ENCODE data around the gene ARID2.

ARID2 gene

DNA sequence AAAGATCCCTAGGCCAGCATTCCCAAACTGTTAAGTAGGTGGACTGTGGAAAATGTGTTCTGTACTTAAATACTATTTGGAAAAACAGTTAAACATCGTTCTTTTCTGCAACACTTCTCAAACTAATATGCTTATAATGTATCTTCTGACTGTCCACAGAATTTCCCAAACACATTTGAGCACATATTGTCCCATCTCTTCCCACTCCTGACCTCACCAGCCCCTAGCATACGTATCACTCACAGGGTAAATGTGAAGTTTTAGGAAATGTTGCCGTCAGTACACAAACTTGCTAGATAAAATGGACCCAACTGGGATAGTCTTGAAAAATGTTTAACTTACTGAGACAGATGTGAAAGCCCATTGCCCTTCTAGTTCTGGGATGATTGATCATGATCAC is 27.7 kb downstream of the ARID2 start:
- in situ Hi-C loops (cut with MboI; ENCODE audit: low pct_unique_long_range_greater_than_20kb, low sequenced_read_pairs, unreplicated experiment), result no loop called here

DNA sequence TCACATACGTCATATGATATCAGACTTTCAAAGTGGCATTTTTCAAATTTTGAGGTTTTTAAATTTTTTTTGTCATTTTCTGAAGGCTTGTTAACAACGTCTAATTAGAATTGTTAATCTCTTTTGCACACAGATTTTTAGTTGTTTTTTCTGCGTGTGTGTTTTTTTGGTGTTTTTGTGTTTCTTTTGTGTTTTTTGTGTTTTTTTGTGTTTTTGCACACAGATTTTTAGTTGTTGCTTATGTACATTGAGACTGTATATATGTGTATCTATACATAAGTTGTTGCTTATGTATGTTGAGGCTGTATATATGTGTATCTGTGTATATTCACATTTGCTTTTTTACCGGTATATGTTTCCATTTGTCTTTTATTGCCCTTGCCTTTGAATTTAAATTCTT is 30.8 kb downstream of the ARID2 start:
- no peak for DNase-seq (ENCODE audit: low spot score)
- TF ChIP-seq CTCF (IDR thresholded peaks at IDR 0.05; ENCODE audit: extremely low read depth, insufficient read depth, missing control alignments), result no peak
- in situ Hi-C loops (cut with MboI; ENCODE audit: low pct_unique_long_range_greater_than_20kb, low sequenced_read_pairs, unreplicated experiment), result no loop called here

More for the DNA sequence above, 27.7 kb downstream of the ARID2 start:
- no peak for DNase-seq (ENCODE audit: low spot score)
- TF ChIP-seq CTCF (IDR thresholded peaks at IDR 0.05; ENCODE audit: extremely low read depth, insufficient read depth, missing control alignments), result no peak

DNA sequence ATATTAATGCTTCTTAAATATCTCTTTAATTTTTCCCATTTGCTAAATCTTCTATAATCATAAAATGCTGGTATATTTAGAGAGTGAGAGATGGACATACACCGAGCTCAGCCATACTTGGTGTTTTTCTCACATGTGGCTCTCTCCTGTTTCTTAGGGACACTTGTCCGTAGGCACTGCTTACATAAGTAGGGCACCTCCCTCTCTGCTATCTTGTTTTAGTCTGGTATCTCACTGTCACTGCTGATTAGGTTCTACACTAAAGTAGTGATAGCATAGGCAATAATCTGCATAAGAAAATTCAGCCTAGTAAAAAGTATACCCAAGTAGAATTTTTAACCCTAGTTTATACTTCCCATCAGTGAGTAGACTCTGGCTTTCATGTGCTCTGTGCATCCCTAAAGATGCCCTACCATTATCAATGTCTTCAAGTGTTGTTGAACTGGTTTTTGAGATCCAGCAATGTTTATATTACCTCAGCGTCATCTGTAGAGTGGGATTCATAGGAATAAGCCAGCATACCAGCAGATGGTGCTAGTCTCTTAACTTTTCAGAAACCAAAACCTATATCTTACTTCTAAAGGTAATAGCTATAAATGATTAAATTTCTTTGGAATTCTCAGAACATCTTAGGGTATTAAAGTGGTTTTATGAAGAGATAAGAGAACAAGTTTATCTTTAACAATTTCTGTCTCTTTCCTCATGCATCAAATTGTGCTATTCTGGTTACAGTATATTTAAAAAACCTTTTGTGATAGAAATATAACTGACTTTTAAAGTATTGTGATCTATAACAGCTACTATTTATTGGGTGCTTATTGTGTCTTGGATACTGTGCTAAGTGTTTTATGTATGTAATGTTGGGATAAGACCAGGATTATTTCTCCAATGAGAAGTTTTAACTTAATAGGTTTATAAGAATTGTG is 32.9 kb downstream of the ARID2 start:
- TF ChIP-seq CTCF (IDR thresholded peaks at IDR 0.05; ENCODE audit: extremely low read depth, insufficient read depth, missing control alignments), result peak; percentile 52
- DNase-seq (ENCODE audit: low spot score), result no peak
- in situ Hi-C loops (cut with MboI; ENCODE audit: low pct_unique_long_range_greater_than_20kb, low sequenced_read_pairs, unreplicated experiment), result no loop called here

- no peak for TF ChIP-seq CTCF (IDR thresholded peaks at IDR 0.05; ENCODE audit: extremely low read depth, insufficient read depth, missing control alignments)
- DNase-seq (ENCODE audit: low spot score), result no peak
- in situ Hi-C loops (cut with MboI; ENCODE audit: low pct_unique_long_range_greater_than_20kb, low sequenced_read_pairs, unreplicated experiment), result no loop called here
Measured at GRCh38 chr12:45763381-45763780, 33.9 kb downstream of the ARID2 start.

- no peak for DNase-seq (ENCODE audit: low spot score)
- in situ Hi-C loops (cut with MboI; ENCODE audit: low pct_unique_long_range_greater_than_20kb, low sequenced_read_pairs, unreplicated experiment), result no loop called here
- TF ChIP-seq CTCF (IDR thresholded peaks at IDR 0.05; ENCODE audit: extremely low read depth, insufficient read depth, missing control alignments), result no peak
Measured at GRCh38 chr12:45768194-45768593, 38.7 kb downstream of the ARID2 start.

- no peak for TF ChIP-seq CTCF (IDR thresholded peaks at IDR 0.05; ENCODE audit: extremely low read depth, insufficient read depth, missing control alignments)
- DNase-seq (ENCODE audit: low spot score), result no peak
- in situ Hi-C loops (cut with MboI; ENCODE audit: low pct_unique_long_range_greater_than_20kb, low sequenced_read_pairs, unreplicated experiment), result no loop called here
Measured at GRCh38 chr12:45773747-45774146, 44.2 kb downstream of the ARID2 start.
